Measurements from ENCODE around the gene AGBL4.

DNA sequence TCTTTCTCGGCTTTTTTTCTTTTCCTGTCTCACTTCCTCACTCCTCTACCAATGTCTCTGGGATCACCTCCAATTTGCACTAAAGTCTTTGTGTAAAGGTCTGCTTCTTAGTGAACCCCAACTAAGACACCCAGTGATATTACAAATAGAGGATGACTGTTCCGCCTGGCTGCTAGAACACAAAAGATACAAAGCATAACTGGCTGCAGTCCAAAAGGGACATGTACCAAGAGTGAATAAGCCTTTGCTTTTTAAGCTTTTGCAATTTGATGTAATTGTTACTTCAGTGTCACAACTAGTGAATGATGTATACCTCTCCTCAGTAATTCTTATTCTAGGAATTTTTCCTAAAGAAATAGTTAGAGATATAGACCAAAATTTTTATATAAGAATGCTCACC lies 1164.3 kb downstream of the AGBL4 start:
- TF ChIP-seq, protein P1, sequence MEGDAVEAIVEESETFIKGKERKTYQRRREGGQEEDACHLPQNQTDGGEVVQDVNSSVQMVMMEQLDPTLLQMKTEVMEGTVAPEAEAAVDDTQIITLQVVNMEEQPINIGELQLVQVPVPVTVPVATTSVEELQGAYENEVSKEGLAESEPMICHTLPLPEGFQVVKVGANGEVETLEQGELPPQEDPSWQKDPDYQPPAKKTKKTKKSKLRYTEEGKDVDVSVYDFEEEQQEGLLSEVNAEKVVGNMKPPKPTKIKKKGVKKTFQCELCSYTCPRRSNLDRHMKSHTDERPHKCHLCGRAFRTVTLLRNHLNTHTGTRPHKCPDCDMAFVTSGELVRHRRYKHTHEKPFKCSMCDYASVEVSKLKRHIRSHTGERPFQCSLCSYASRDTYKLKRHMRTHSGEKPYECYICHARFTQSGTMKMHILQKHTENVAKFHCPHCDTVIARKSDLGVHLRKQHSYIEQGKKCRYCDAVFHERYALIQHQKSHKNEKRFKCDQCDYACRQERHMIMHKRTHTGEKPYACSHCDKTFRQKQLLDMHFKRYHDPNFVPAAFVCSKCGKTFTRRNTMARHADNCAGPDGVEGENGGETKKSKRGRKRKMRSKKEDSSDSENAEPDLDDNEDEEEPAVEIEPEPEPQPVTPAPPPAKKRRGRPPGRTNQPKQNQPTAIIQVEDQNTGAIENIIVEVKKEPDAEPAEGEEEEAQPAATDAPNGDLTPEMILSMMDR (IDR thresholded peaks at IDR 0.05 in 8 of 11, conservative IDR thresholded peaks at IDR 0.05 in 3 of 11) = no peak
- no peak for TF ChIP-seq POLR2A (IDR thresholded peaks at IDR 0.05)
- TF ChIP-seq POLR2AphosphoS5 (IDR thresholded peaks at IDR 0.05) = no peak
